GM23248 (cell line): ENCODE measurements around the gene ACP6.

Source experiments
- EZH2 ChIP-seq: fragments of 200-600 bp; sonication (generic); IDR thresholded peaks from 2 replicates; pipeline ENCODE4 v1.6.1; 2018; ENCODE audit warnings: antibody characterized with exemption, mild to moderate bottlenecking; ENCODE audit not compliant: insufficient read depth, poor library complexity, severe bottlenecking
- EZH2phosphoT487 ChIP-seq: fragments of 200-600 bp; sonication (generic); IDR thresholded peaks from 2 replicates; pipeline ENCODE4 v1.6.1; 2018; ENCODE audit warnings: antibody characterized with exemption, moderate library complexity, mild to moderate bottlenecking, low read depth; ENCODE audit not compliant: insufficient read depth

GRCh38 chr1:147651466-147651865, 18.9 kb downstream of the ACP6 start:
- TF ChIP-seq EZH2phosphoT487, result no peak
- no peak for TF ChIP-seq EZH2
